Kidney epithelial cell (primary cell): ENCODE results near the gene ETNK2. TPM values are rescaled to one million over a fixed set of nuclear protein-coding genes. Genes with fewer than 3 reads are reported as not detected.

ENCODE experiments used
- DNase-seq: peaks from one replicate; pipeline ENCODE4 v3.0.0-alpha.2; 2010; ENCODE audit warnings: low read depth
- H3K27me3 ChIP-seq: 2 replicates; pipeline ENCODE4 v1.6.0; 2011; ENCODE audit warnings: low read length; ENCODE audit not compliant: control insufficient read depth, insufficient read depth
- H3K36me3 ChIP-seq: 2 replicates; pipeline ENCODE4 v1.5.1; 2011; ENCODE audit warnings: low read length; ENCODE audit not compliant: control insufficient read depth, insufficient read depth
- H3K4me3 ChIP-seq: 2 replicates; pipeline ENCODE4 v1.5.1; 2011; ENCODE audit warnings: low read depth, mild to moderate bottlenecking, control low read depth, low read length
- CTCF ChIP-seq: IDR thresholded peaks from 2 replicates; pipeline ENCODE4 v1.5.1; 2011; ENCODE audit warnings: mild to moderate bottlenecking, moderate library complexity, low read length, control low read depth, inconsistent platforms; ENCODE audit not compliant: insufficient read depth, poor library complexity, severe bottlenecking
- total RNA-seq: library from RNA; depleted of rRNA; stranded (reverse); fragments of >200 nt; gene quantifications from 2 replicates; pipeline ENCODE4 v1.2.3, GENCODE V29; 2015

The ETNK2 gene
- total RNA-seq, 1 donor from 2014 or later = 29.5 TPM

GRCh38 chr1:204087893-204088528 is 63.8 kb downstream of the ETNK2 start:
- no peak for TF ChIP-seq CTCF
- Histone ChIP-seq H3K4me3 (no peak overlapping the region), H3K27me3 (no peaks in the 10 kb centered on the region), H3K36me3 (no peaks in the 10 kb centered on the region)
- no peak for DNase-seq

- DNase-seq = no peak
- TF ChIP-seq CTCF = no peak
- Histone ChIP-seq H3K36me3 (no peaks in the 10 kb centered on the region), H3K27me3 (no peaks in the 10 kb centered on the region), H3K4me3 (no peak overlapping the region)
These were observed 64.5 kb downstream of the ETNK2 start for GRCh38 chr1:204087181-204087892.

GRCh38 chr1:204085876-204086275 is 66.0 kb downstream of the ETNK2 start:
- Histone ChIP-seq H3K36me3 (no peaks in the 10 kb centered on the region), H3K4me3 (no peak overlapping the region), H3K27me3 (no peaks in the 10 kb centered on the region)
- no peak for DNase-seq
- no peak for TF ChIP-seq CTCF

DNA sequence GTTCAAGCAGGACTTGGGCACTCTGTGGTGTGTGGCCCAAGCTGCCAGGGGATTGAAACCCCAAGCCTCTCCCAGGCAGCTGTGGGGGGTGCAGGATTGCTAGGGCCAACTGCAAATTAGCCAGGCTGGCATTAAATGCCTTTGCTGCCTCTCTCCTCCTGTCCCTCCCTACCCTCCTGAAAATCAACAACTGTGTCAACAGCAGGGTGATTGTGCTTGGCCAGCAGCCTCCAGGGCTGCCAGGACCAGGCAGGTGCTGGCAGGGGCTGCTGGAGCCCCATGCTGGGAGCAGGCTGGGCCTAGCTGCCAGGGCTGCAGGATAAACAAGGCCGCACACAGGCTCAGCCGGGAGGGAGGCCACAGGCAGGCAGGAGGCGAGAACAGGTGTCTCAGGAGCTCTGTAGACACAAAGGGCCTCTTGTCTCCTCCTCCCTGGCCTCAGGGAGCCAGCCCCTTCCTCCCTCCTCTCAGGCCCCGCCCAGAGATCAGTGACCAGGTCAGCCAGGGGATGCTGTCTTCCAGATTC is 67.5 kb downstream of the ETNK2 start:
- H3K4me3 ChIP-seq = no peak overlapping the region
- no peaks in the 10 kb centered on the region for H3K36me3 ChIP-seq
- TF ChIP-seq CTCF = no peak
- no peak for DNase-seq
- H3K27me3 ChIP-seq = no peaks in the 10 kb centered on the region

DNA sequence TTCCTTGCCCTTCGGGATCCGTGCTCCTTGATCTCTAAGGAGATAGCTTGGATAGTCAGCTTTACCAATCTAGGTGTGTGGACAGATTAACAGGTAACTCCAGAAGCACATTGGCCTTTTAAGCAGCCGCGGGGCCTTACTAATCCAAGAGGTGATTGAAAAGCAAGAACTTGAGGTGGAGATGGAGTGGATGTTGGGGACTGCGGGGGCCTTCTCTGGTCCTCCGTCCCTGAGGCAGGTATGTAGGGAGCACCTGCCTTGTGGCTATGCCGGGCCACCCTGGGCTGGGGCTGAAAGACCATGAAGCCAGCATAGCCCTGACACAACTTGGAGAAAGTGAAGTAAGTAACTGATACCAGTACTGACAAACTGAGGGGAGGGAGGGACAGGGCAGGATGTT is 68.4 kb downstream of the ETNK2 start:
- TF ChIP-seq CTCF = no peak
- Histone ChIP-seq H3K4me3 (no peak overlapping the region), H3K36me3 (no peaks in the 10 kb centered on the region), H3K27me3 (no peaks in the 10 kb centered on the region)
- no peak for DNase-seq
